NCI-H2196 treated with DMSO at 0.1 percent for 48 hours (cell line): ENCODE data around the gene GJD4.

Experiments used
- DNase-seq: peaks from one replicate; lab custom pipeline; 2025; ENCODE audit not compliant: unreplicated experiment; lab: John Stamatoyannopoulos, UW

GJD4 gene

DNA sequence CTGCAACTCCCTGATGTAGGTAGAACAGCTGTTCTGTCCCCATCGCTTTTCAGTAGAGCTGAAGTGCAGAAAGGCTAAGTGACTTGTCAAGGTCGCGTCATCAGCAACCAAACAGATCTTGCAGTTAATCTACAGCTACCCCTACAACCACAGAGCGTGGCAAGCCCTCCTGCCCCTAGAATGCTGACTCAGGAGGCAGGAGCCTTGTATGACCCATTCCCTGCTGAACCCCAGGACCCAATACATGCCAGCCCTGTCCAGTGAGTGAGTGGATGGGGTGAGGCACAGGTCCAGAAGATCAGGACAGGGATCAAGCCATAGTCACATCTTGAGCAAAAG lies 26.6 kb upstream of the GJD4 start:
- DNase-seq, result no peak

DNA sequence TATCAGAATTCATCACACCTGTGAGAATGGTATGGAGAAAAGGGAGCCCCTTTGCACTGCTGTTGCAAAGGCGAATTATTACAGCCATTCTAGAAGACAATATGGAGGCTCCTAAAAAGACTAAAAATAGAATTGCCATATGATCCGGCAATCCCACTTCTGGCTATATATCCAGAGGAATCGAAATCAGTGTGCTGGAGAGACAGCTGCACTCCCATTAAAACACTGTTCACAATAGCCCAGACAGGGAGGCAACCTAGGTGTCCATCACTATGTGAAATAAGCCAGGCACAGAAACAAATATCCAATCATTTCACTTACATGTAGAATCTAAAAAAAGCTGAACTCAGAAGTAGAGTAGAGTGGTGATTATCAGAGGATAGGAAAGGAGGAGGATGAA lies 26.0 kb upstream of the GJD4 start:
- DNase-seq, result no peak

DNA sequence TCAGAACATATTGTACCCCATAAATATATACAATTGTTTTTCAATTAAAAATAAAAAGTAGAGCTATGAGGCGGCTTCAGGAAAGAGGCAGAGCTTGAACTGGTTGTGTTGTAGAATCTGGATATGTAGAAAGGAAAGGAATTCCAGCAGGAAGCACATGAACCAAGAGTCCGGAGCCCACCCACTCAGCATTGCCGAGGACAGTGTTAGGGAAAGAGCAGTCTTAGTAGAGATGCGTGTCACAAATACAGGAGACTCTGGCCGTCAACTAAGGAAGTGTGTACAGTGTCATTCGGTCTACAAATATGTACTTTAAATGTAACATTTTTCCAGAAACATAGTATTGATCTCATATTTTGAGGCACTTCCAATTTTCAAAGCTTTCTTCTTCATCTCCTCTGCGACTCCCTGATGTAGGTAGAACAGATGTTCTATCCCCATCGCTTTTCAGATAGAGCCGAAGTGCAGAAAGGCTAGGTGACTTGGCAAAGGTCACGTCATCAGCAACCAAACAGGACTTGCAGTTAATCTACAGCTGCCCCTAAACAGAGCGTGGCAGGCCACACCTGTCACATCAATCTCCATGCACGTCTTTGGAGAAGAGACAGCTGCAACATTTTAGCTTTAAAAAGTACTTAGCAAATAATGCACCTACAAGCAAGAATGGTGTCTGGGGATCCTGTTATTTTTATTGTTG lies 25.3 kb upstream of the GJD4 start:
- DNase-seq, result no peak

DNA sequence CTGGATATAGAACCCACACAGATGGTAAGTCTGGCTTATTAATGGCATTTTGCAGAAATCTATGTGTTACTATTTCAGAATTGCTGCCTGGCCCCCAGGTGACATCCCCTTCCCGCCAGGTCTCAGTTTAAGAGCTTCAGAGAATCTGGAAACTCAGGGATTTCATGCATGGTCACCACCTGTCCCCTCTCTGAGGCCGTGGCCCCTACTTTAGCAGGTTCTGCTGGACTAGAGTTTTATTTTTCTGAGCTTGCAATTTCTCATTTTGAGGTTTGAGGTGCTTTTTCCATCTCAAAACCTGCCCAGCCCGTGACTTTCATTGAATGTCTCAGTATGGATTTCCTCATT lies 24.7 kb upstream of the GJD4 start:
- DNase-seq, result no peak

DNA sequence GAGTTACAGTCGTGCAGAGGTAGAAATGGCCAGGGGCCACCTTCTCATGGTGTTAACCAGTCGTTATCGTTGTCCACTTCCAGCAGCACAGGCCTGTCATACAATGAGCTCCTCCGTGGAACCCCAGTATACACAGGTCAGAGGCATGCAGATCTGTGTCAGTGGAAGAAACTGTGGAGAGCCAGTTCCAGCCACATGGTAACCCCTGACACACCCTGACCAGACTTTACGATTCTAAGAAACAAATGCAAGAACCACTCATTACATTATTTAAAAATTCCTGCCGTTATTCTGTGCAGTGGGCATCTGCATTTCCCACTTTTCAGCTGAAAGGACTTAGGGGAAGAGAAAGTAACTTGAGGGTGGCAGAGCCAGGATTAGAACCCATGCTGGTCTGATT lies 23.5 kb upstream of the GJD4 start:
- DNase-seq, result no peak

DNA sequence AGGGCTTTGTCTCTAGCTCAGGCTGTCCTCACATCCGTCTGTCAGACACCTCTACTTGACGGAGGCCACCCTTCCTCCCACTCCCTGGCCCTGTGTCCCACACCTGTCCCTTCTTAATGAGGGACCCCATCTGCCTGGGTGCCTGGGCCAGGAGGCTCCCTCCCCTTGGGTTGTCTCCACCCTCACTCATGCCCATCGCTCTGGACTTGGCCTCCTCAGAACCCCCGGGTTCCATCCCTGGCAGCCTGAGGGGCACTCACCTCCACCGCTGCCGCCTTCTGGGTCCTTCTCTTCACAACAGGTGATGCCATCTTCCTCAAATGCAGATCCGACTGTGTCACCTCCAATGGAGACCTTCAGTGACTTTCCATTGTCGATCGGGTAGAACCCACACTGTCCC lies 20.2 kb upstream of the GJD4 start:
- DNase-seq, result no peak

DNA sequence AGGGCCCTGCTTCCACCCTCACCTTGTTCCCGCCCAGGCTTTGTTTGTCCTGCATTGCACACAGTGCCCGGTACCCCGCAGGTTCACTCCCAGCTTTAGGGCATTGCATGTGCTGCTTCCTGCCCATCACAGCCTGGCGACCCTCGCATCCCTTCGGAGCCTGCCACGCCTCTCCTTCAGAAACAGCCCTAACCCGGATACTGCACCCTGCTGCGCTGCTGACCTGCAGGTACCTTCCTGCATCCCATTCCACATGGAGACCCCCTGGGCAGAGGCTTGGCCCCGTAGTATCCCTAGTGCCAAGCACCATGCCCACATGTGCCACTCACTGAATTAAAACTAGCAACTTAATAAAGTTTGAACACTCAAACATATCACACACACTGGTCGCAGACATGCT lies 19.8 kb upstream of the GJD4 start:
- no peak for DNase-seq

DNA sequence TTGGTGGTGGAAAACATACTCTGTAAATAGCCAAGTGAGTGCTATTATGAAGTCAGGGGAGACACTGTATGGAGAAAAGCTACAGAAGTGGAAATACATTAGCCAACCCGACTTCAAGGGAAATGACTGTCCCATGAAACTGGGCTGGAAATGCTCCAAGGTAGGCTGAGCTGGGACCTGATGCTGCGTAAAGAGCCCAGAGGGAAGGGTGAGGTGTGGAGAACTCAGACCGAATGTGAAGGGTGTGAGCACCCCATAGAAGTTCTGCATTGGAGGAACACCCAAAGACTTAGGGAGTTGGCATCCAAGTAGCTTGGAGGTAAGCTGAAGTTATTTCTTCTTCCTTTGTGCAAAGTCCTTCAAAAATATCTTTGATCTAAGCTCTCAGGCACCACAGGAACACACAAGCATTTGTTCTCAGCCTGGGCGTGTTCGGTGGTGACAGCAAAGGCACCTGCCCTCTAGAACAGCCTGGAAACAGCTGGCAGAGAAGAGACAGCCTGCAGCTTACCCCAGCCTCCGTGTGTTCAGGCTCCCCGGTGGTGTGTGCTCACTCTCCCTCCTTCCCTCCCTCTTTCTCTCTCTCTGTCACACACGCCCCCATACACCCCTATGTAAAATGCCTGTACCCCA lies 19.1 kb upstream of the GJD4 start:
- no peak for DNase-seq

DNA sequence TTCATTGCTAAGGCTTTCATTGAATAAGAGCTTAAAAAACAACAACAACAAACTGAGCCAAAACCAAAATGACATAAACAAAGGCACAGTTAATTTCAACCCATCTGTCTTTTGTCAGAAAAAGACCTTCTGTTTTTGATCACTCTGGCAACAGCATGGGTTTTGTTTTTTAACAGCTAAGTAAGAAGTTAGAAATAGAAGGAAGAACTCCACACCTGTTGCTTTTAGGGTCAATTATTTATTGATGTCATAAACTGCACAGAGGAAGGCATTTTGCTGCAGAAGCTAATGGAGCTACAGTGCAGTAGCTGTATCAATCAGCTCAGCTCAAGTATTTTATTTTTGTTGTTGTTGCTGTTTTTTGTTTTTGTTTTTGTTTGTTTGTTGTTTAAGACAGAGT lies 16.3 kb upstream of the GJD4 start:
- DNase-seq, result no peak

DNA sequence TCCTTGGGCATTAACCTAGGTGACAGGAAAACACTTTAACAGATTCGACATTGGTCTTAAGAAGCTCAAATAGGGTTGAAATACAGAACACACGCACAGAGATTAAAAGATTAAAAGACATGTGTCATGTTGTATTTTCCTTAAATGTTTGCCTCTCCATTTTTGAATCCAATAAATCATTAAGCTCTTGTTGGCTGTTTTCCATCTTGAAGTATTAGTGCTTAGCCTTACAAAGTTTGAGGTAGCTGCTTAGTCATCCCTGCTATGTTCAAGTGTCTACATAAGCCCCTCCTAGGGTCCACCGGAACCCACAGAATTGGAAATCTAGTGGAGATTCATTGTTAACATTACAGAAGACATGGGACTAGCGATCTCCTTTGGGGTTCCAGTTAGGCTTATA lies 12.7 kb upstream of the GJD4 start:
- DNase-seq, result no peak

DNA sequence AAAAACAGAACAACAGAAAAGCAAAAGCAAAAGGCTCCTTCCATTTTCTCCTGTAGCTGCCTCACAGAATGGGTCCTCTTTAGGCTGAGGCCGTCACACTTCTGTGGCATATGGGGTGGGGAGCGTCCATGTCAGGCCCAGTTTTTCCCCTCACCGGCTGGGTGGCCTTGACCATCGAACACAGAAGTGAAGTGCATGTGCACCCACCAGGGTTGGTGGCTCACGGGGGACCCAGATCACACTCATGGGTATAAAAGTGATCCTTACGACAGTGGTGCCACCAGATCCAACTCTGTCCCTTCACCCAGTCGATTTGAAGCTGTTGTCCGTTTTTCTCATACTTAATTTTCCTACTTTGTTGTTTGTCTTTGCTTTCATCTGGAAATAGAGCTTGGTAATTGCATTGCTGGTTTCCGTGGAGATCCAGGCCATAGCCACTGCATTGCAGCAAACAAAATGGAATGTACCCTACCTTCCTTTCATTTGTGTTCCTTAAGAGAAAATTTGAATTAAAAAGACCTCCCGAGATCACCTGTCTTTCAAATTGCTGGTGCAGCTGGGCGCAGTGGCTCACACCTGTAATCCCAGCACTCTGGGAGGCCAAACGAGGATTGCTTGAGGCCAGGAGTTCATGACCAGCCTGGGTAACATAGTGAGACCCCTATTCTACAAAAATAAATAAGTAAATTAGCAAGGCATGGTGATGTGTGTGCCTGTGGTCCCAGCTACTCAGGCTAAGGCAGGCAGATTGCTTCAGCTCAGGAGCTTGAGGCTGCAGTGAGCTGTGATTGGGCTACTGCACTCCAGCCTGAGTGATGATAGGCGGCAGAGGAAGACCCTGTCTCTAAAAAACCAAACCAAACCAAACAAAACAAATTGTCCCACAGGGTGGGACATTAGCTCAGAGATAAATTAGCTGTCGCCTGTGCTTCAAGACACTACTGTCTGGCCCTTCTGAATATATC lies 10.7 kb upstream of the GJD4 start:
- no peak for DNase-seq

DNA sequence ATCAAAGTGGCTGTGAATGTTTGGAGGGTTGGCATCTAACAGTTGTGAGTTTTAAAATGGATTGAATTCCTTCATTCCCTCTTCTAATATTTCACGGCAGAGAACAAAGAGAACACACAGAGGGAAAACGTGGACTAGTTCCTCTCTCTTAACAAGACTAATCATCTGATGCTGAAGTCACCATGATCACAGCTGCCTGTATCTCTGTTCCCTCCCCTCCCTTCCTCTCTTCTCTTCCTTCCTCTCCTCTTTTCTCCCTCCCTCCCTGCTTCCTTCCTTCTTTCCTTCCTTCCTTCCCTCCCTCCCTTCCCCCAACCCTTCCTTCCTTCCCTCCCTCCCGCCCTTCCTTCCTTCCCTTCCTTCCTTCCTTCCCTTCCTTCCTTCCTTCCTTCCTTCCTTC lies 10.0 kb upstream of the GJD4 start:
- DNase-seq, result no peak

DNA sequence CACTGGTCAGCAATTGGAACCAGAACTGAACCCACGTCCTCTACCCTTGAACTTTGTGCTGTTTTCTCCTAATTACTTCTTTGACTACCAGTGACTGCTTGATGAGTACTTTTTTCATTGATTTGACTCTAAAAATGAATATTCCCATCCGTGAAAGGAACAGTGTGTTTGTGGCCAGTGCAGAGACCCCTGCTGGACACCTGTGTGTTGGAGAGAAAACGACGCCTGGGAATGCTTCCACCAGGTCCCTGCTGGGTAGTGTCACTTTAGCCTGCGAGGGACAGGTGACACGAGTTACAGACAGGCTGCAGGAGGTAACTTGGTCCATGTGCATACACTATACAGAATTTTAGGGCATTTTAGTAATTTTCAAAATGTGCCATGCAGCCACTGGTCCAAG lies 6.8 kb upstream of the GJD4 start:
- no peak for DNase-seq

DNA sequence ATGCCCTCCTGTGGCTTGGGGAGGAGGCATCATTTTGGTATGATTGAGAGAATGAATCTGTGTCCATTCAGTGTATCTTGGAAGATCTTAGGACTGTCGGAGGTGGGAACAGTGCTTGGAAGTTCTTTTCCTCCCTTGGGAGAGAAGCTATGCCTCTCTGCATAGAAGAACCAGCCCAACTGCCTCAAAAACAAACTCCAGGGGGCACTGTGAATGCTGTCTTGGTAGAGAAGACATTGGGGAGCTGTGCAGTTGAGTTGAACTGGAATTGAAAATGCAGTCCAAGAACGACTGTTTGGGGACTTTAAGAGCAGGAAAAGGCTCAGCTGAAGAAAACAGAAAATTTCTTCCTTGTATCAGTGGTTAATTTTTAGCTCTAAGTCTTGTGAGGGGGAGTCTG lies 4.9 kb upstream of the GJD4 start:
- no peak for DNase-seq

DNA sequence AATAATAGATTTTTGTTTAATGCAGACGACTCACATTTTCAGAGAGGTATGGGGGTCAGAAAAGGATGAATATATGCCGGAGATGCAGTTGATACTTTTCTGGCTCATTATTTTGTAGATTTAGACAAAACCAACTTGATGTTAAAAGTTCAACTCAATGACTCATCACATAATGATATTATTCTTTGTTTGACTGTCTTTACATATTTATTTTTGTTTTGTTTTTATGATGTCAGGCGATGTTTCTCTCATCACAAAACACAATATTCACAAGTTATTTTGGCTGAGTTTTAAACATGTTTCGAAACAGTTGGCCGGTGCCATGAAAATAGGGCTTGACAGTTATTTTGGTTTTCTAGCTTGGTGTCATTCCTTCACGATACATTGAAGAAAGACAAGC lies 1.3 kb downstream of the GJD4 start:
- no peak for DNase-seq

DNA sequence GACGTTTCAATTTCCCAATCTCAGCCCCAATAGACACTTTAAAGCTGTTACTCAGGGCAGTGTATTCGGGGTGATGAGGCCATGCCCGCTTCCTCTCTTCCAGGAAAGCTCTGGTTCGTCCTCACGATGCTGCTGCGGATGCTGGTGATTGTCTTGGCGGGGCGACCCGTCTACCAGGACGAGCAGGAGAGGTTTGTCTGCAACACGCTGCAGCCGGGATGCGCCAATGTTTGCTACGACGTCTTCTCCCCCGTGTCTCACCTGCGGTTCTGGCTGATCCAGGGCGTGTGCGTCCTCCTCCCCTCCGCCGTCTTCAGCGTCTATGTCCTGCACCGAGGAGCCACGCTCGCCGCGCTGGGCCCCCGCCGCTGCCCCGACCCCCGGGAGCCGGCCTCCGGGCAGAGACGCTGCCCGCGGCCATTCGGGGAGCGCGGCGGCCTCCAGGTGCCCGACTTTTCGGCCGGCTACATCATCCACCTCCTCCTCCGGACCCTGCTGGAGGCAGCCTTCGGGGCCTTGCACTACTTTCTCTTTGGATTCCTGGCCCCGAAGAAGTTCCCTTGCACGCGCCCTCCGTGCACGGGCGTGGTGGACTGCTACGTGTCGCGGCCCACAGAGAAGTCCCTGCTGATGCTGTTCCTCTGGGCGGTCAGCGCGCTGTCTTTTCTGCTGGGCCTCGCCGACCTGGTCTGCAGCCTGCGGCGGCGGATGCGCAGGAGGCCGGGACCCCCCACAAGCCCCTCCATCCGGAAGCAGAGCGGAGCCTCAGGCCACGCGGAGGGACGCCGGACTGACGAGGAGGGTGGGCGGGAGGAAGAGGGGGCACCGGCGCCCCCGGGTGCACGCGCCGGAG lies 2.6 kb downstream of the GJD4 start:
- no peak for DNase-seq

DNA sequence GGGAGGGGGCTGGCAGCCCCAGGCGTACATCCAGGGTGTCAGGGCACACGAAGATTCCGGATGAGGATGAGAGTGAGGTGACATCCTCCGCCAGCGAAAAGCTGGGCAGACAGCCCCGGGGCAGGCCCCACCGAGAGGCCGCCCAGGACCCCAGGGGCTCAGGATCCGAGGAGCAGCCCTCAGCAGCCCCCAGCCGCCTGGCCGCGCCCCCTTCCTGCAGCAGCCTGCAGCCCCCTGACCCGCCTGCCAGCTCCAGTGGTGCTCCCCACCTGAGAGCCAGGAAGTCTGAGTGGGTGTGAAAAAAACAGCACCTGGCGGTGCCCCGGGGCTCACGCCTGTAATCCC lies 3.2 kb downstream of the GJD4 start:
- DNase-seq, result no peak

DNA sequence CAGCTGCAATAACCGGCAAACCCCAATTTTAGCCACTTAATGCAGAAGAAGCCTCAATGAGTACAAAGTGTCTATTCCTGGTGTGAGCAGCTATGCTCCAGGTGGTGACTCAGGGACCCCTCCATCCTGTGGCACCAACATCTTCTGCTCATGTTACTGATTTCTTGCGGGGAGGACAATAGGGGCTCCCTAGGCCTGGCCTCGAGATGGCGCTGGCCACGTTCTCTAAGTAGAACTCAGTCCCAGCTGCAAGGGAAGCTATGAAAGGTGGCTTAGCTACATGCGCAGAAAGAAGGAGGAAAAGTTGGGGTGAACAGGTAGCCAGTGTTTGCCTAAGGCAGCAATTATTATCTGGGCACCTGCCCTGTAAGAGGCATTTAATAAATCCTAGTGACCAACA lies 6.6 kb downstream of the GJD4 start:
- DNase-seq, result no peak

DNA sequence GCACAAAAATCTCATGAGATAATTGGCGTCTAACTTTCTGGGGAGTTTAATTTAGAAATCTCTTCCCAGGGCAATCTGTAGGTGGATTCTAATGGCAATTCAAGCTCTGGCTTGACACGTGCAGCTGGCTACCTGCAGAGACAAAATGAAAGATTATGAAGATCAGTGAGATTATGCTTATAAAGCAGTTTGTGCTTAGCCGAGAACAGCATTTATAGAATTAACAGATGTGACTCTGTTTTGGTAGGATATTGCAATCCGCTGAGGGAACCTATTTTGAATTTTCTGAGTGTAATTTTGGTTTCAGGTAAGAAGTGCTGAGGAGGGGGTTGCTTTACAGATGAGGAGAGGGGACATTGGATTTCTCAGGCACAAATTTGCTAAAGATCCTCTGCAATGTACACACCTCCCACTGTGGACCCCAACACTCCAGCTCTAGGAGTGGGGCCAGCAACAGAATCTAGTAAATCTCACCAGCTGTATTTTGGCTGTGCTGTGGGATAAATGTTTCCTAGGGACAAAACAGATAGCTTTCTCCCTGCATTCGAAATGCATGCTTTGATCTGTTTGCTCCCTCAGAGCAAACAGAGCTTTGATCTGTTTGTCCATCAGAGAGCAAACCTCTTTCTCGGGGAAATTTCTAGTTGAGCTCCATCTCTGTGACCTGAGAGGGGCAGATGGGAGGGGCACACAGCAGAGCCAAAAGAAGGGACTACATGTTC lies 7.4 kb downstream of the GJD4 start:
- DNase-seq, result no peak

DNA sequence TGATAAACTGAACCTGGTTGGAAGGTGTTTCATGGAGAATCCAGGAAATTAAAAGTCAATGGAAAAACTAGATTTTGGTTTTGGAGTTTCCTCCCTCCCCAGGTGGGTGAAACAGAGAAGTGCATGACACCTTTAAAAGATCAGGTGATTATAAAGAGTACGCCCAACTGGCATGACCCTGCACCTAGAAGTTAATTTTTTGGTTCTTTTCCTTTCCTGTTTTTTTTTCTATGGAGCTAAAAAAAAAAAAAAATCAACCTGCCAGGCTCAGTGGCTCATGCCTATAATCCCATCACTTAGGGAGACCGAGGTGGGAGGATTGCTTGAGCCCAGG lies 7.9 kb downstream of the GJD4 start:
- DNase-seq, result no peak

DNA sequence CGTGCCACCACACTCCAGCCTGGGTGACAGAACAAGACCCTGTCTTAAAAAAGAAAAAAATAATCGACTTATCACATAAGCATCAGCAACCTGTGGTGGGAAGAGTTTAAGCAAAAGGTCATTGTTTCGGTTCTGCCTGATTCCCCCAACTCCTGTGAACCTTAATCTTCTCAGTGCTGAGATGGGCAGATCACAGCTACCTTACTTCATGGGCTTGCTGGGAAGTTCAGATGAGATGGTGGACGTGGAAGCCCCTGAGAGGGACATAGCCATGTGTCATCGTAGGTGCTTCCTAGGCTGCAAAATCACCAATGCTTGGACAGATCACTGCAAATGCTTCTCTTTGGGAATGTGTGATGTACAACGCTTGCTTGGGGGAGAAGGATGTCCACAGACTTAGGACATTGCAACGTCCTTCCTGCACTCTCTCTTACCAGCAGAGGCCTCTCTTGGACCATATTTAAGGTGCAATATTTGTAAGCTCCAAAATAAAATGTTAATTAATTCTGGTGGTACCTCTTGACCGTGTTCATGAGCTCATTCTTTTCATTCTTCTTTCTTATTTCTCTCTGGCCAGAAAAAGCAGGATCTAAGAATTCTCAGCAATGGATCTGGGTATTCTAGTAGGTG lies 8.6 kb downstream of the GJD4 start:
- no peak for DNase-seq
